A549 (cell line): ENCODE data around the gene GRM7.

Experiments
- CEBPB ChIP-seq, 2 experiments: fragments of >200 bp in 1 of 2; sonication (Bioruptor Twin) in 1 of 2; formaldehyde crosslinking in 1 of 2; IDR thresholded peaks; 2 replicates each; pipeline ENCODE4 v1.6.1; 2012 to 2016
- CHD2 ChIP-seq: fragments of 150-350 bp; IDR thresholded peaks from 2 replicates; pipeline ENCODE4 v1.6.1; 2014; ENCODE audit warnings: low read length; ENCODE audit not compliant: partially characterized antibody
- CTCF ChIP-seq: fragments of >200 bp; sonication (Bioruptor Twin); formaldehyde crosslinking; IDR thresholded peaks from 3 replicates; pipeline ENCODE4 v1.5.1; 2016
- NPAS2 ChIP-seq: fragments of 250-450 bp; sonication (Bioruptor Pico); IDR thresholded peaks from 2 replicates; pipeline ENCODE4 v1.8.0; 2022; ENCODE audit warnings: mild to moderate bottlenecking, moderate library complexity, borderline replicate concordance
- NR3C1 ChIP-seq: fragments of >200 bp; sonication (Bioruptor Twin); formaldehyde crosslinking; IDR thresholded peaks from 3 replicates; pipeline ENCODE4 v1.6.1; 2017
- POLR2A ChIP-seq: IDR thresholded peaks from 2 replicates; pipeline ENCODE4 v1.6.1; 2012; ENCODE audit warnings: mild to moderate bottlenecking, low read length
- REST ChIP-seq: fragments of 200-600 bp; sonication (generic); IDR thresholded peaks from 2 replicates; pipeline ENCODE4 v1.6.1; 2016; ENCODE audit warnings: antibody characterized with exemption, mild to moderate bottlenecking, moderate library complexity
- ZFP36 ChIP-seq: fragments of 450-650 bp; IDR thresholded peaks from 2 replicates; pipeline ENCODE4 v1.6.1; 2014; ENCODE audit warnings: borderline replicate concordance; ENCODE audit not compliant: partially characterized antibody
- TF ChIP-seq, protein P1 (sequence below): fragments of 450-650 bp; IDR thresholded peaks from 2 replicates; pipeline ENCODE4 v1.6.1; 2014; ENCODE audit warnings: antibody characterized with exemption
- TF ChIP-seq, protein P2 (sequence below): IDR thresholded peaks from 2 replicates; pipeline ENCODE4 v1.6.1; 2012; ENCODE audit warnings: low read depth, borderline replicate concordance

DNA sequence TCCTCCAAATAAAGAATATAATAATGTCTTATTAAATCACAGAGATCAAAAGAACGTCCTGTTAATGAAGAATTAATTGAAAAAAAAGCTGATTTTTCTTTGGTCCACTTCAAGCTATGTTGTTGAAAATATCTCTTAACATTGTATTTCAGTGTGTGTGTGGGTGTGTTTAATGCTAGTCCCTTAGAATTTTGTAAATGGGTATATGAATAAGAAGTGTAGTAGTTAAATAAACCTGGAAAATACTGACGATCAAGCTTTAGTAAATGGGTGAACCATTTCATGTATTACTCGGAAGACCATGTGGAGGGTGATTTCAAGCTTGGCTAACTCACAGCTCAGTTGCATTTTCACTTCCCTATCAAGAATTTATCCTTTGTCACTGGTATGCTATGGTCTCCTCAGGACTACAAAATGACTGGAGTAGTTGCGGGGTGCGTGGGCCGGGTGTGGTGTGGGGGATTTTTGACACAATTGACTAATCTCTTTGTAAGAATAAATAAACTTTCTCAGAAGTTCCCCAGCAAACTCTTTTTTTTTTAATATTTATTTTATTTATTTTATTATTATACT is 586.4 kb downstream of the GRM7 start:
- TF ChIP-seq POLR2A (no peak), CEBPB (IDR thresholded peaks at IDR 0.05) (no peak), CHD2 (no peak), CTCF (no peak), REST (no peak), NPAS2 (CRISPR knock-in tag) (no peak), NR3C1 (no peak), ZFP36 (no peak)
- TF ChIP-seq, protein P1, sequence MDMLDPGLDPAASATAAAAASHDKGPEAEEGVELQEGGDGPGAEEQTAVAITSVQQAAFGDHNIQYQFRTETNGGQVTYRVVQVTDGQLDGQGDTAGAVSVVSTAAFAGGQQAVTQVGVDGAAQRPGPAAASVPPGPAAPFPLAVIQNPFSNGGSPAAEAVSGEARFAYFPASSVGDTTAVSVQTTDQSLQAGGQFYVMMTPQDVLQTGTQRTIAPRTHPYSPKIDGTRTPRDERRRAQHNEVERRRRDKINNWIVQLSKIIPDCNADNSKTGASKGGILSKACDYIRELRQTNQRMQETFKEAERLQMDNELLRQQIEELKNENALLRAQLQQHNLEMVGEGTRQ, result no peak
- TF ChIP-seq, protein P2, sequence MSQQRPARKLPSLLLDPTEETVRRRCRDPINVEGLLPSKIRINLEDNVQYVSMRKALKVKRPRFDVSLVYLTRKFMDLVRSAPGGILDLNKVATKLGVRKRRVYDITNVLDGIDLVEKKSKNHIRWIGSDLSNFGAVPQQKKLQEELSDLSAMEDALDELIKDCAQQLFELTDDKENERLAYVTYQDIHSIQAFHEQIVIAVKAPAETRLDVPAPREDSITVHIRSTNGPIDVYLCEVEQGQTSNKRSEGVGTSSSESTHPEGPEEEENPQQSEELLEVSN, result no peak
